Fibroblast of skin of back (primary cell): Measurements from ENCODE around the gene PTPRR.

Experiments
- DNase-seq: peaks from one replicate; pipeline ENCODE4 v3.0.0-alpha.2; 2013

Gene PTPRR

DNA sequence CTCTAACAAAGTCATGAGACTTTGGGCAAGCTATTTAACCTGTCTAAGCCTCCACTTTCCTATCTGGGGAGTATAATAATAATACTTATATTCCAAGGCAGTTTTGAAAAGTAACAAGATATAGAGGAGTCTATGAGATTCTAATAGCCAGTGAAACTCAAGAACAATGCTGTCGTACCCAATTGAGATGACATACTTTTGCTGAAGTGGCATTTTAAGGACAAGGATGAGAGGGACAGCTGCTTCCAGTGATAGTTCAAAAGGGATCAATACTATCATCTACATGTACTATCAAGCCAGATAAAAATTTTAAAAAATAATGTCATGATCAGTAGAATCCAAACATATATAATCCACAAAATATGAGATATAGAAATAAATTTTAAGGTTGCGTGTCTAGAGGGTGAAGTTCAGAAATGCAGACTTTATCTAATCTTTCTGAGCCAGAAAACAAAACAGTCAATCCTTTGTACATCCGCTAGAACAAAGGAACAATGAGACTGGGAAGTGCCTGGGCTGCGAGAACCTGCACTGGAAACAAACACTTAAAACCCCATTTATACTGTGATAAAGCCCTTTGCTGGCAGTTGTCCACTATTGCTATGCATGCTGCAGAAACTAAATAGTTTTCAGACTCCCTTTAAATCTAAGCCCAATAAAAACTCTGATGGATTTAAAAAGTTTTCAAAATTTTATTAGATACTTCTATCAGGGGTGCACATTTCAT is 321.9 kb downstream of the PTPRR start:
- DNase-seq = no peak

DNA sequence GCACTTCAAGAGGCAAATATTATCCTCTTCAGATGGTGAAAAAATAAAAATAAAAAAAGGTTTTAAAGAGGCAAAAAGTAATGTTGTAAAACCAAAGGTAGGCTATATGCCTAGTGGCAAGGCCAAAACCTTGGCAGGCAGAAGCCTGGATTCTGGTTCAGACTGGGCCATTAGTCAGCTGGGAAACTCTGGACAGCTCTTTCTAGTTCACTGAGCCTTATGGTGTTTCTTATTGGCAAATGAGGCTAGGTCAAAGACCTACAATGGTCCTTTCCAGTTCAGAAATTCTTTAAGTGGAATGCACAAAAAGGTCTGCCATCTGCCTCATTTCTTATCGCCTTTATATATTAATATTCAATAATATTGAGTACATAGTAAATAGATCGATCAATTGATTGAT is 327.9 kb downstream of the PTPRR start:
- DNase-seq = no peak

DNA sequence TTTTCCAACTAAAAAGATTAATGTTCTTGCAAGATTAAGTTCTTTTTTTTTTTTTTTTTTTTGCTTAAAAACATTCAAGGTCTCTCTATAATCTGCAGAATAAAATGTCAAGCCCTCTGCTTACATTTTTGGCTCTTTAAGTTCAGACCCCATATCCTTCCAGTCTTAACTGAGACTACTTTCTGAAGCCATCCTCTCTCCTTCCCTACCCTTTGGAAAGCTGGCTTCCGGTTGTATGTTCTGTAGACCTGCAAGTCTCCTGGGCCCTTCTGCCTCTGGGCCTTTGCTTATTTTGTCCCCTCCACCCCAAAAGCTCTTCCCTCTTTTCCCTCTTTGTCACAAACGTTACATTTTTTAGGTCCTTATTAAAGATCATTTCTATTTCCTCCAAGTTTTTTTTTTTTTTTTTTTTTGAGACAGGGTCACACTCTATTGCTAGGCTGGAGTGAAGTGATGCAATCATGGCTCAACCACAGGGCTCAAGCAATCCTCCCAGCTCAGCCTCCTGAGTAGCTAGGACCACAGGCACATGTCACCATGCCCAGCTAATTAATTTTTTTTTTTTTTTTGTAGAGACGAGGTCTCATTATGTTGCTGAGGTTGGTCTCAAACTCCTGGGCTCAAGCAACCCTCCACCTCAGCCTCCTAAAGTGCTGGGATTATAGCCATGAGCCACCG is 329.9 kb downstream of the PTPRR start:
- no peak for DNase-seq

DNA sequence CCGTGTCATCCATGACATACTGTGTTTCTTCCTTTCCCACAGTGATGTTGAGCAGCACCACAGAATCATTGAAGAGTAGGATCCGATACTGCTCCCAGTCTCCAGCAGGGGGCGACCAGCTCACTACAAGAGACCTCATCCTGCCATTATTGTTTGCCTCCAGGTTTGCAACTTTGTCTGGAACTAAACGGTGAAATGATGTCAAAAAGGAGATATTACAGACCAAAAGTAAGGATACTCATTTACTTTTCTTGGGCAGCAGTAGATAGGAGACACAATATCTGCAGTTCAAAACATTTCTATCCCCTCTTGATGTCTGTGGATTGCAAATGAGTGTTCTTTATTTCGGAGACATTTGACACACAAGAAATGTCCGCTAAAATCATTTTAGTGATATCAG is 330.5 kb downstream of the PTPRR start:
- DNase-seq = peak; percentile 74
